Raji (cell line): ENCODE results near the gene UBE2Z.
A peak's percentile ranks its signal among the peaks of the same experiment; 100 is the strongest.

ENCODE experiments used
- POLR2A ChIP-seq: IDR thresholded peaks from 2 replicates; pipeline ENCODE4 v1.6.1; 2011; ENCODE audit warnings: low read depth, low read length, control low read depth; ENCODE audit not compliant: insufficient read depth

The UBE2Z gene

GRCh38 chr17:48927978-48928745 is 20.0 kb downstream of the UBE2Z start:
- no peak for TF ChIP-seq POLR2A

- no peak for TF ChIP-seq POLR2A
Measured at GRCh38 chr17:48928876-48929811, 20.9 kb downstream of the UBE2Z start.

- TF ChIP-seq POLR2A, result no peak
Measured at GRCh38 chr17:48929812-48930165, 21.6 kb downstream of the UBE2Z start.

- TF ChIP-seq POLR2A, result no peak
Measured at GRCh38 chr17:48930435-48930873, 22.2 kb downstream of the UBE2Z start.

- TF ChIP-seq POLR2A, result no peak
Measured at GRCh38 chr17:48933035-48933434, 24.8 kb downstream of the UBE2Z start.

GRCh38 chr17:48944515-48945260 is 36.5 kb downstream of the UBE2Z start, which contains the start of gene SNF8:
Gene SNF8, minus strand, starts transcription at chr17:48944842. Its CDS starts 108 bp downstream, at chr17:48944734.
- TF ChIP-seq POLR2A, result peak; percentile 90

GRCh38 chr17:48951572-48951971 is 43.4 kb downstream of the UBE2Z start:
- no peak for TF ChIP-seq POLR2A

- TF ChIP-seq POLR2A, result no peak
Measured at GRCh38 chr17:48952904-48953303, 44.7 kb downstream of the UBE2Z start.

GRCh38 chr17:48954300-48954755 is 46.1 kb downstream of the UBE2Z start:
- no peak for TF ChIP-seq POLR2A

- no peak for TF ChIP-seq POLR2A
Measured at GRCh38 chr17:48960834-48961515, 52.8 kb downstream of the UBE2Z start.

GRCh38 chr17:48961516-48962233 is 53.5 kb downstream of the UBE2Z start:
- no peak for TF ChIP-seq POLR2A

GRCh38 chr17:48970224-48970623 is 62.0 kb downstream of the UBE2Z start:
- TF ChIP-seq POLR2A, result no peak

GRCh38 chr17:48970865-48971687 is 62.9 kb downstream of the UBE2Z start:
- TF ChIP-seq POLR2A, result no peak

- no peak for TF ChIP-seq POLR2A
Measured at GRCh38 chr17:48972749-48973097, 64.5 kb downstream of the UBE2Z start.

- TF ChIP-seq POLR2A, result no peak
Measured at GRCh38 chr17:48973806-48974205, 65.6 kb downstream of the UBE2Z start.
